ENCODE data around the gene BET1.

The BET1 gene, protein sequence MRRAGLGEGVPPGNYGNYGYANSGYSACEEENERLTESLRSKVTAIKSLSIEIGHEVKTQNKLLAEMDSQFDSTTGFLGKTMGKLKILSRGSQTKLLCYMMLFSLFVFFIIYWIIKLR

DNA sequence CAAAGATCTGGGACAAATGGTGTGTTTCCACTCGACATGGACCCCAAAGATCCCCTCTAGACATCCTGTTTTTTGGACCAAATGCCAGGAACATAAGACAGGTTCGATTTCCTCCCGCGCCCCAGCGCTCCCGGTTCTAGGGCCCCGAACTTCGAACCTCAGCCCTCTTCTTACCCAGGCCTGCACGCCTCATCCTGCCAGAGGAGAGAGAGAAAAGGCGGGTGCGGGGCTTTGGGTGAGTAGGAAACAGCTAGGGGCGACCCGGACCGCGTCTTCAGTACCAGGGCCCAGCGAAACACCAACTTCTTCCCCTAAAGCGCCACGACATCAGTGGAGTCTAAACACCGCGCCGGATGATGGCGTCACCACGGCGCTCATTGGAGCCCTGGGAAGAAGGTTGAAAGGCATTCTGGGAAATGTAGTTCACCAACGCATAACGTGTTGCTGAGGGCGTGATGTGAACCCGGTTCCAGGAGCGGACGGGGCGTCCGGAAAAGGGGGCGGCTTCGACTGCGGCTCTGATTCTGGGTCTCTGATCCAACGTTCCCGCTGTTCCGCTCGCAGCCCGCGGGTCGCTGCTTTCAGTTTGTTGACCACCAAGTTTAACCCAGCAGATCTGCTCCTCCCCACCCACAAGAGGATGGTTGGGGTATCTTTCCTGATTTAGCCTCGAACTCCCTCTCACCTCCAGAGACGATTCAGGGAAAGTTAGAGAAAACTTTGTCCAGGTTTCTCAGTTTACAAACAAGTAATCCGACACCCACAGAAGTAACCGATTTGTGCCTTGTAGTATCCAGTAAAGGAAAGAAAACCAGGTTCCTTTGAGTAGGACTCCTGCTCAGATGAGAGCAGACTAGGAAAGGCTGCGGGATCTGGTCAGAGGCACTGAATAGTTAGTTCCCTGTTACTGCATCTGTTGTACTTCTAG lies at the start of gene BET1:
Gene BET1 (minus strand): TSS at position 332 of the 928 bp plus-strand sequence. CDS start 139 bp downstream, at position 193.
- Histone ChIP-seq H3K36me3 (ENCODE audit: insufficient read depth, low read length) (no peaks in the 10 kb centered on the region), H3K9me3 (ENCODE audit: low read length) (no peaks in the 10 kb centered on the region), H3K27ac (ENCODE audit: low read depth, low read length) (peak within 1 kb of the TSS; percentile 77), H3K4me3 (ENCODE audit: low read depth in 1 of 2, low read length in 2 of 2) (peak within 1 kb of the TSS; percentile 61 to 88), H3K9ac (ENCODE audit: low read length) (peak within 1 kb of the TSS; percentile 84), H3K27me3 (ENCODE audit: control insufficient read depth in 1 of 2, insufficient read depth in 2 of 2, low read length in 2 of 2) (no peaks in the 10 kb centered on the region), H3K4me1 (ENCODE audit: insufficient read depth, low read length) (peaks cover 10% of the 10 kb centered on the region)

DNA sequence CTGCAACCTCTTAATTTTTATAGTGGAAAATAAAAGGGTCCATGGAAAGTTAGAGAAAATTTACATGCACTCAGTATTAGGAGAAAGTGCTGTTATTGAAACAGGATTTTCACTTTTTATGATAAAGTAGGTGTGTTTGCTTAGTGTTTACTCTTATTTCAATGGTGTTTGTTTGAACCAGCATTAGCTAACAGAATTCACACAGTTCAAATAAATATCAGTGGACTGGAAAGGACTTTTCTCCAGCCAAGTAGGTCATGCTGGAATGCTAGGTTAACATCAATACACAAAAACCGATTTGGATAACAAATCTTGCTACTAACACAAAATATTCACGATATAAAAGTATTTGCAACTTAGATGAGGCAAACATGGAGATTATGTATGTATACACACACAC lies 49.4 kb upstream of the BET1 start:
- Histone ChIP-seq H3K27me3 (ENCODE audit: control insufficient read depth in 1 of 2, insufficient read depth in 2 of 2, low read length in 2 of 2) (no peaks in the 10 kb centered on the region), H3K9ac (ENCODE audit: low read length) (no peak overlapping the region), H3K36me3 (ENCODE audit: insufficient read depth, low read length) (no peaks in the 10 kb centered on the region), H3K9me3 (ENCODE audit: low read length) (no peaks in the 10 kb centered on the region), H3K27ac (ENCODE audit: low read depth, low read length) (no peak overlapping the region), H3K4me3 (ENCODE audit: low read depth in 1 of 2, low read length in 2 of 2) (no peak overlapping the region), H3K4me1 (ENCODE audit: insufficient read depth, low read length) (no peaks in the 10 kb centered on the region)

DNA sequence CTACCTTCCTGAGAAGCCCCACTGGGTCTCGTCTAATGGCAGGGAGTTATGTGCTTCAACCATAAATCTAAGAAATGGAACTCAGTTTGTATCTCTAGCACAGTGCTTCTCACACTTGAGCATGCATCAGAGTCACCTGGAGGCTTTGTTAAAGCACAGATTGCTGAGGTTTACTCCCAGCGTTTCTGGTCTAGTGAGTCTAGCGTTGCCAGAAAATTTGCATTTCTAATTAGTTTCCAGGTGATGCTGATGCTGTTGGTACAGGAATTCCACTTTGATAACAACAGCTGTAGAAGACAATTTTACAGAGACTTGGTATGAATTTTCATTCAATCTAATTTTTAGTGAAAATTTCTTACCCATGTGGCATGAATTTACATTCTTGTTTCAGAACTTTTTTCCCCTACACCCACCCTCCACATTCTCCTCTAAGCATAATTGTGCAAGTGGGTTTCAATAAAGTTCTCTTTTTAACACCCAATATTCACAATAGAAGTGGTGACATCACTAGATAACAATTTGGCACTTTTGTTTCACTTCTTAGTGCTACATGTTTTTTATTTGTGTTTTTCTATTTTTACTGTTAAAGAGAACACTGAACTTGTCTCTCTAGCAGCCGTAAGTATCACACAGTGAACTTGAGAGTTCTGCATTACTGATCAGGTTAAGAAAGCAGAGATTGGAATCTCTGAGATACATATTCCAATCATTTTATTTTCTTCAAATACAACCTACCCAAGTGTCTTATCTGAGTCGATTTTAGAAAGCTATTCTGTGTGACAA lies 48.4 kb upstream of the BET1 start:
- Histone ChIP-seq H3K4me1 (ENCODE audit: insufficient read depth, low read length) (no peaks in the 10 kb centered on the region), H3K36me3 (ENCODE audit: insufficient read depth, low read length) (no peaks in the 10 kb centered on the region), H3K9ac (ENCODE audit: low read length) (no peak overlapping the region), H3K4me3 (ENCODE audit: low read depth in 1 of 2, low read length in 2 of 2) (no peak overlapping the region), H3K9me3 (ENCODE audit: low read length) (no peaks in the 10 kb centered on the region), H3K27ac (ENCODE audit: low read depth, low read length) (no peak overlapping the region), H3K27me3 (ENCODE audit: control insufficient read depth in 1 of 2, insufficient read depth in 2 of 2, low read length in 2 of 2) (no peaks in the 10 kb centered on the region)

DNA sequence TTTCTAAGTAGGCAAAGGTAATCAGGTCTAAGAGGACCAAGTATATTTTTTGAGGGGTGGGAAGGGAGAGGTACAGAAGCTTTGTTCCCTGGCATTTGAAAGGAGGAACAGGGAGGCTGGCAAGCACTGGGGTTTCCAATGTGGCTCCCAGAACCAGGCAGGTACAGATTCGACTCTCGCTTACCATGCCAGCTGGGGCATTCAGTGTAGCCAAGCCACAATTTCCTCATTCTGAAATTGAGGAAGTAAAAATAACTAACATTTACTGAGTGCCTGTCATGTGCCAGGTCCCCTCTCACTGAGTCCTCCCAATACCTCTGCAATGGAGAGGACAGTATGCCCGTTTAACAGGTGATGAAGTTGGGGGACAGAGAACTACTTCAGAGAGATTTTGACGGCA lies 45.9 kb upstream of the BET1 start:
- Histone ChIP-seq H3K36me3 (ENCODE audit: insufficient read depth, low read length) (no peaks in the 10 kb centered on the region), H3K9me3 (ENCODE audit: low read length) (no peaks in the 10 kb centered on the region), H3K27me3 (ENCODE audit: control insufficient read depth in 1 of 2, insufficient read depth in 2 of 2, low read length in 2 of 2) (no peaks in the 10 kb centered on the region), H3K9ac (ENCODE audit: low read length) (no peak overlapping the region), H3K4me3 (ENCODE audit: low read depth in 1 of 2, low read length in 2 of 2) (no peak overlapping the region), H3K4me1 (ENCODE audit: insufficient read depth, low read length) (no peaks in the 10 kb centered on the region), H3K27ac (ENCODE audit: low read depth, low read length) (no peak overlapping the region)

DNA sequence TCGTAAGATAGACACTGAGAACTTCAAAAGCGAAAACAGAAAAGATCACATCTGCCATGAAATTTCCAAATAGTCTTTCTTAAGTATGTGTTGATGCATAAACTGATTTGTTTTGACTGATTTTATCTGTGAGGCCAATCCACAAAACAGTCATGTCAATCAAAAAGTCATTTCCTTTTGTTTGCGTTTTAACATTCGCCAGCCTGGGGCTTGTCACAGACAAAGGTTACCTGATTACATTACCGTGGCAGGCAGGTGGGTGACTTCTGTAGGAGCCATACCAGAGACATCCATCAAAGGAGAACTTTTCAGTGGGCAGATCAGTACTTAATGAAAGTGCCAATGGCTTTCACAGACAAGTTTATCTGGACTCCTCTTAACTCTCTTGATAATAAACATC lies 45.5 kb upstream of the BET1 start:
- Histone ChIP-seq H3K9me3 (ENCODE audit: low read length) (no peaks in the 10 kb centered on the region), H3K9ac (ENCODE audit: low read length) (no peak overlapping the region), H3K27ac (ENCODE audit: low read depth, low read length) (no peak overlapping the region)

DNA sequence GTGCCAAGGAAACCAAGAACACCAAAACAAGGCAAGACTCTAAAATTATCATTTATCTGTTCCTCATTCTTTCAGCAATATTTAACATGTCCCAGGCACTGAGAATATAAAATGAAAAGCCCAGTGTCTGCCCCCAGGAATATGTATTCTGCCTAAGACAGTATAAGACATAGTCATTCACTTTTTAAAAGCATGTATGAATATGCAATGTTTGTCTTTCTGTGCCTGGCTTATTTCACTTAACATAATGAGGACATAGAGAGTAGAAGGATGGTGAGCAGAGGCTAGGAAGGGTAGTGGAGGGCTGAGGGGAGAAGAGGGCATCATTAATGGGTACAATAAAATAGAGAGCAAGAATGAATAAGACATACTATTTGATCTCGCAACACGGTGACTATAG lies 44.6 kb upstream of the BET1 start:
- Histone ChIP-seq H3K4me3 (ENCODE audit: low read depth in 1 of 2, low read length in 2 of 2) (no peak overlapping the region), H3K36me3 (ENCODE audit: insufficient read depth, low read length) (no peaks in the 10 kb centered on the region), H3K4me1 (ENCODE audit: insufficient read depth, low read length) (no peaks in the 10 kb centered on the region), H3K27ac (ENCODE audit: low read depth, low read length) (no peak overlapping the region), H3K9me3 (ENCODE audit: low read length) (no peaks in the 10 kb centered on the region), H3K27me3 (ENCODE audit: control insufficient read depth in 1 of 2, insufficient read depth in 2 of 2, low read length in 2 of 2) (no peaks in the 10 kb centered on the region), H3K9ac (ENCODE audit: low read length) (no peak overlapping the region)

More for the DNA sequence above, 45.5 kb upstream of the BET1 start:
- no peak overlapping the region for H3K4me3 ChIP-seq (ENCODE audit: low read depth in 1 of 2, low read length in 2 of 2)
- no peaks in the 10 kb centered on the region for H3K27me3 ChIP-seq (ENCODE audit: control insufficient read depth in 1 of 2, insufficient read depth in 2 of 2, low read length in 2 of 2)
- no peaks in the 10 kb centered on the region for H3K36me3 ChIP-seq (ENCODE audit: insufficient read depth, low read length)
- H3K4me1 ChIP-seq (ENCODE audit: insufficient read depth, low read length) = no peaks in the 10 kb centered on the region

DNA sequence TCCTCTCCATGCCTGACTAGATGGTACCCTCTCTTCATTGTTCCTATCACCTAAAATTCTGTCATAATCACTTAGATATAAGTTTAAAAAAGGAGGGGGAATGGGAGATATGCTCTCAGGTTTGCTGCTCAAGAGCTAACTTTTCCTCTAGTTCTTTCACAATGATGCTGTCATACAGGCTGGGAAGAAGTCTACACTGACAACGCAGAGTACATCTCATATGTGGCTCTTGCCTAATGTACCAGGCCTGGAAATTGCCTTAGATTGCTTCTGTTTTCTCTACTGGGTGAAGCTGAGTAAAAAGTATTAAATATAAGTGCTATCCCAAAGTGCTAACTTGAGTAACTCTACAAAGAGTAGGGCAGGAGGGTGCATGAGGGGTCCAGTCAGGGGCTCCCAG lies 43.8 kb upstream of the BET1 start:
- Histone ChIP-seq H3K27me3 (ENCODE audit: control insufficient read depth in 1 of 2, insufficient read depth in 2 of 2, low read length in 2 of 2) (no peaks in the 10 kb centered on the region), H3K4me1 (ENCODE audit: insufficient read depth, low read length) (no peaks in the 10 kb centered on the region), H3K4me3 (ENCODE audit: low read depth in 1 of 2, low read length in 2 of 2) (no peak overlapping the region), H3K9ac (ENCODE audit: low read length) (no peak overlapping the region), H3K27ac (ENCODE audit: low read depth, low read length) (no peak overlapping the region), H3K36me3 (ENCODE audit: insufficient read depth, low read length) (no peaks in the 10 kb centered on the region), H3K9me3 (ENCODE audit: low read length) (no peaks in the 10 kb centered on the region)

DNA sequence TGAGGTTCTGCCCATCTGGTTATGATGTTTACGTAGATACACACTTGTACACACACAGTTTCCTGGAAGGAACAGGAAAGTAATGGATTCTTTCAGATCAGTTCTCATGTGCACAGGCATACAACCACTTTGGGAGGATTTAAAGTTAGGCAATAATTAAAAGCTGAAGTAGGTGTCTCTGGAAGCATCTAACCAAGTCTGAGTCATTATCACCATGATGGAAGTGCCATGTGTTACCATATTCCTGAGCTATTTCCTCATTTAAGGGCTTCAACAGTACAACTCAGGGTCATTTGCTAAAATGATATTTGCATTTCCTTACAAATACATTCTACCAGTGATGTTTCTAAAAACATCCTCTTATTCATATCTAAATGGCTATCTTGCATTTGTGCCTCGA lies 41.4 kb upstream of the BET1 start:
- H3K36me3 ChIP-seq (ENCODE audit: insufficient read depth, low read length) = no peaks in the 10 kb centered on the region
- no peaks in the 10 kb centered on the region for H3K9me3 ChIP-seq (ENCODE audit: low read length)
- no peak overlapping the region for H3K27ac ChIP-seq (ENCODE audit: low read depth, low read length)
- H3K27me3 ChIP-seq (ENCODE audit: control insufficient read depth in 1 of 2, insufficient read depth in 2 of 2, low read length in 2 of 2) = no peaks in the 10 kb centered on the region
- H3K9ac ChIP-seq (ENCODE audit: low read length) = no peak overlapping the region
- H3K4me3 ChIP-seq (ENCODE audit: low read depth in 1 of 2, low read length in 2 of 2) = no peak overlapping the region
- no peaks in the 10 kb centered on the region for H3K4me1 ChIP-seq (ENCODE audit: insufficient read depth, low read length)

DNA sequence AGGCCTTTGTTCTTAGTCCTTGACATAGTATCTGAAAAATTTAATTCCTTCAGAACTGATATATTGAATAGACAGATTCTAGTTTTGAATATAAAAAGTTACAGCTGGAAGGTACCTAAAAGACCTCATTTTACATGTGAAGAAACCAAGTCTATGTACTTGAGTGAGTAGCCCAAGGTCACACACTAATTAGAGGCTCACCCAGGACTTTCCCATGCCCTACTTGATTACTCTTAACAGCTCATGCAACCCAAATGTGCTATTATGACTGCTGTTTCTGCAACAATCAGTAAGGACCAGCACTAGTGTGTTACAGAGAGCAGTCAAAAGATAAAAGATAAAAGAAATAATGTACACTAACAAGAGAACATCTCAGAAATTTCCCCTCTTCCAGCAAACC lies 40.7 kb upstream of the BET1 start:
- no peaks in the 10 kb centered on the region for H3K9me3 ChIP-seq (ENCODE audit: low read length)
- H3K4me1 ChIP-seq (ENCODE audit: insufficient read depth, low read length) = no peaks in the 10 kb centered on the region
- no peaks in the 10 kb centered on the region for H3K36me3 ChIP-seq (ENCODE audit: insufficient read depth, low read length)
- H3K4me3 ChIP-seq (ENCODE audit: low read depth in 1 of 2, low read length in 2 of 2) = no peak overlapping the region
- no peaks in the 10 kb centered on the region for H3K27me3 ChIP-seq (ENCODE audit: control insufficient read depth in 1 of 2, insufficient read depth in 2 of 2, low read length in 2 of 2)
- H3K27ac ChIP-seq (ENCODE audit: low read depth, low read length) = no peak overlapping the region
- H3K9ac ChIP-seq (ENCODE audit: low read length) = no peak overlapping the region

DNA sequence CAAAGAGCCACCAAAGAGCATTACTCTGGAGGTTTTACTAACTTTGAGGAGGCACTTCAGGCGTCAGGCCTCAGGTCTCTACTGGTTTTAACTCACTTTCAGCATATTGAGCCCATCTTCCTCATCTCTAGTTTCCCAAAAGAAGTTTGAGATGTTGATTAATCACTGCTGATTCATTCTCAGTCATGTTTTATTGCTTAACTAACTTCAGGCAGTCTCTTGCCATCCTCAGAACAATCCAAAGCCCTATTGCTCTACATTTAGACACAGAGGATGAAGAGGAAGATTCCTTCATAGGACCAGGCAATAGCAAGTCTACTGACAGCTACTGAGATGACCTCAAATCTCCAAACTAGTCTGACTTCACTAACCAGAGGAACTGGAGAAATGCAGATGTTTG lies 39.1 kb upstream of the BET1 start:
- no peaks in the 10 kb centered on the region for H3K4me1 ChIP-seq (ENCODE audit: insufficient read depth, low read length)
- no peaks in the 10 kb centered on the region for H3K36me3 ChIP-seq (ENCODE audit: insufficient read depth, low read length)
- no peak overlapping the region for H3K9ac ChIP-seq (ENCODE audit: low read length)
- H3K9me3 ChIP-seq (ENCODE audit: low read length) = no peaks in the 10 kb centered on the region
- no peak overlapping the region for H3K27ac ChIP-seq (ENCODE audit: low read depth, low read length)
- H3K4me3 ChIP-seq (ENCODE audit: low read depth in 1 of 2, low read length in 2 of 2) = no peak overlapping the region
- H3K27me3 ChIP-seq (ENCODE audit: control insufficient read depth in 1 of 2, insufficient read depth in 2 of 2, low read length in 2 of 2) = no peaks in the 10 kb centered on the region

DNA sequence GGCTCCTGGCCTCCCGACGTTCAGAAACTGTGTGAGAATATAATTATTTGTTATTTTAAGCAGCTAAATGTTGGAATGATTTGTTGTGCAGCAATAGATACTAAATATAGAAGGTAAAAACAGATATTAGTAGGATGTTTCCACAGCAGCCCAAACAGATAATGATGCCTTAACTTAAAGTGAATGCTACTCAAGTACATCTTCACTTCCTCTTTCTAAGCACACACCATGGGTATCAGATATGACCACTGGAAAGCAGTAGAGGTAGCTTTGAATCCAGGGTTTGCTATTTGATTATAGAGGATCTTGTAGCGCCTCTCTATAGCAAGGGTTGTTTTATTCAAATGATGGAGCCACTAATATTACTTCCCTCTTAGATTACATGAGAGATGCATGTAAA lies 38.2 kb upstream of the BET1 start:
- Histone ChIP-seq H3K4me3 (ENCODE audit: low read depth in 1 of 2, low read length in 2 of 2) (no peak overlapping the region), H3K27ac (ENCODE audit: low read depth, low read length) (no peak overlapping the region), H3K27me3 (ENCODE audit: control insufficient read depth in 1 of 2, insufficient read depth in 2 of 2, low read length in 2 of 2) (no peaks in the 10 kb centered on the region), H3K9ac (ENCODE audit: low read length) (no peak overlapping the region), H3K36me3 (ENCODE audit: insufficient read depth, low read length) (no peaks in the 10 kb centered on the region), H3K4me1 (ENCODE audit: insufficient read depth, low read length) (no peaks in the 10 kb centered on the region), H3K9me3 (ENCODE audit: low read length) (no peaks in the 10 kb centered on the region)

Data from muscle layer of colon (tissue), 2 donors.